Body of pancreas (tissue), 4 donors: ENCODE measurements around the gene MIS12. TPM values are rescaled to one million over a fixed set of nuclear protein-coding genes. Genes with fewer than 3 reads are reported as not detected.

ENCODE experiments used
- ATAC-seq: fragments of 150-250 bp; one replicate; pipeline ENCODE4 v1.9.1; 2016
- DNase-seq, 4 donors: peaks; one replicate each; pipeline ENCODE4 v3.0.0-alpha.2; 2019
- H3K27ac ChIP-seq, 4 donors: fragments of 200-600 bp; sonication (generic); 1 replicate in 3 of 4; 2 replicates in 1 of 4; pipeline versions ENCODE4 v1.5.1 to v1.6.1; 2016 to 2019; ENCODE audit warnings: mild to moderate bottlenecking in 1 of 4, mixed read lengths in 1 of 4, moderate library complexity in 1 of 4
- H3K27me3 ChIP-seq, 2 donors: fragments of 200-600 bp; sonication (generic); one replicate each; pipeline ENCODE4 v1.6.0; 2016; ENCODE audit warnings: mild to moderate bottlenecking in 1 of 2
- H3K36me3 ChIP-seq, 2 donors: fragments of 200-600 bp; sonication (generic); replicated peaks in 1 of 2; 2 replicates each; pipeline ENCODE4 v1.5.1; 2016; ENCODE audit warnings: low read depth in 2 of 2; ENCODE audit not compliant: insufficient read depth in 1 of 2
- H3K4me1 ChIP-seq: fragments of 200-600 bp; sonication (generic); one replicate; pipeline ENCODE4 v1.6.0; 2016
- H3K4me3 ChIP-seq, 2 donors: fragments of 200-600 bp; sonication (generic); 1 replicate in 1 of 2; 2 replicates in 1 of 2; pipeline ENCODE4 v1.5.1; 2016 to 2019
- H3K9me3 ChIP-seq, 3 donors: fragments of 200-600 bp; sonication (generic); 1 replicate in 2 of 3; 2 replicates in 1 of 3; pipeline ENCODE4 v1.5.1; 2016
- POLR2A ChIP-seq, 3 donors: fragments of 450-650 bp; IDR thresholded peaks; one replicate each; pipeline ENCODE4 v1.6.1; 2016; ENCODE audit warnings: antibody characterized with exemption in 3 of 3, mild to moderate bottlenecking in 2 of 3
- WGBS, 2 donors: methylation state at CpG; one replicate each; pipeline ENCODE4 v1.1.5; 2017; 5-methylcytosine and 5-hydroxymethylcytosine counted together
- intact Hi-C: fragments of 100-400 bp; cut with DNase I; formaldehyde crosslinking; loops from one replicate; pipeline ENCODE4 v1.15.1; 2023
- total RNA-seq, 2 donors: library from RNA; depleted of rRNA; stranded (reverse); fragments of >200 nt; gene quantifications; one replicate each; pipeline ENCODE4 v1.1.0, GENCODE V29; 2016
- TF ChIP-seq, protein P1 (sequence below), 7 experiments: fragments of 450-650 bp in 4 of 7; fragments of 200-600 bp in 3 of 7; sonication (generic) in 3 of 7; IDR thresholded peaks; one replicate each; pipeline ENCODE4 v1.5.1; 2016 to 2019; ENCODE audit warnings: antibody characterized with exemption in 7 of 7

MIS12 gene, protein sequence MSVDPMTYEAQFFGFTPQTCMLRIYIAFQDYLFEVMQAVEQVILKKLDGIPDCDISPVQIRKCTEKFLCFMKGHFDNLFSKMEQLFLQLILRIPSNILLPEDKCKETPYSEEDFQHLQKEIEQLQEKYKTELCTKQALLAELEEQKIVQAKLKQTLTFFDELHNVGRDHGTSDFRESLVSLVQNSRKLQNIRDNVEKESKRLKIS
- total RNA-seq = 1 to 10 TPM; 7.9 to 8.6 TPM

DNA sequence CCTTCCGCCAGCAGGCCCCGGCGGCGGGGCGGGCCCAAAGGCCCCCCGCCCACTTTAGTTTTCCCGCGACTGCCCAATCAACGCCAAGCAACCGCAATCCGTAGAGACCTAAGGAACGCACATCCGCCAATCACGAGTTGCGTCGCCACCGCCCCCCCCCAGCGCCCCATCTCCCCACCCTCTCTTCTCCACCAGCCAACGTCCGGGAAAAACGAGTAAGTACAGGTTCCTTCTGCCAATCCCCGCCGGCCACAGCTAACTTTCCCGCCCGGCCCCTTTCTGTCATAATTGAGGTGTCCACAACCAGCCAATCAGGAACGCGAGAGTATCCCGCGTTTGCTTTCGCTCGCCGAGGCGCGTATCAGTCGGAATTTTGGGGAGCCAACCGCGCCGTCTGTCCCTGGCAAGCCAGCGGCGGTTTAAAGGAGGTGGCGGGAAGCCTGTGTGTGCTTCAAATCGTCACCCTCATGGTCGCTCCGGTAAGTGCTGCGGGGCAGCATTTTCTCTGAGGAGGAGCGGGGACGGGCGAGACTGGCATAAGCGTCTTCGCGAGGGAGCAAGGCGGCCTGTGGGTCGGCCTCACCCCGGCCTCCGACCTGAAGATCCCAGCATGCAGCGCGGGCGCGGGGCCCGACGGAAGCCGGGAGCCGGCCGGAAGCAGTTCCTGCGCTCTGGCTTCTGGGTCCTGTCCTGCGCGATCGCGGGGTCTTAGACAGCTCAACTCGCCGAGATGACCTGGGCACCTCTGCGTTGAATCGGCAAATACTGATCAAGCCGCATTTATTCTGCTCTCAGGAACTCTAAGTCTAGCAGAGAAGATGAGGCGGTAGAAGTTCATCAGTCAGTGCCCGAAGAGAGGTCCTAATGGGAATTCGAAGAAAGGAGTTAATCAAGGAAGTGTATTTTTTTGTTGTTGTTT is at the start of gene MIS12:
TSS of gene MIS12 (plus strand) at position 361 of the 919 bp plus-strand sequence. CDS start 2,297 bp downstream, outside the sequence.
- TF ChIP-seq POLR2A (IDR thresholded peaks at IDR 0.05) = peak; percentile 73 to 91 (median 86)
- TF ChIP-seq, protein P1, sequence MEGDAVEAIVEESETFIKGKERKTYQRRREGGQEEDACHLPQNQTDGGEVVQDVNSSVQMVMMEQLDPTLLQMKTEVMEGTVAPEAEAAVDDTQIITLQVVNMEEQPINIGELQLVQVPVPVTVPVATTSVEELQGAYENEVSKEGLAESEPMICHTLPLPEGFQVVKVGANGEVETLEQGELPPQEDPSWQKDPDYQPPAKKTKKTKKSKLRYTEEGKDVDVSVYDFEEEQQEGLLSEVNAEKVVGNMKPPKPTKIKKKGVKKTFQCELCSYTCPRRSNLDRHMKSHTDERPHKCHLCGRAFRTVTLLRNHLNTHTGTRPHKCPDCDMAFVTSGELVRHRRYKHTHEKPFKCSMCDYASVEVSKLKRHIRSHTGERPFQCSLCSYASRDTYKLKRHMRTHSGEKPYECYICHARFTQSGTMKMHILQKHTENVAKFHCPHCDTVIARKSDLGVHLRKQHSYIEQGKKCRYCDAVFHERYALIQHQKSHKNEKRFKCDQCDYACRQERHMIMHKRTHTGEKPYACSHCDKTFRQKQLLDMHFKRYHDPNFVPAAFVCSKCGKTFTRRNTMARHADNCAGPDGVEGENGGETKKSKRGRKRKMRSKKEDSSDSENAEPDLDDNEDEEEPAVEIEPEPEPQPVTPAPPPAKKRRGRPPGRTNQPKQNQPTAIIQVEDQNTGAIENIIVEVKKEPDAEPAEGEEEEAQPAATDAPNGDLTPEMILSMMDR (IDR thresholded peaks at IDR 0.05) = no peak
- H3K4me3 ChIP-seq = peak within 1 kb of the TSS; percentile 78 to 92
- H3K27ac ChIP-seq = peak within 1 kb of the TSS; percentile 97 to 100 (median 99)
- H3K4me1 ChIP-seq = peaks cover 47% of the 10 kb centered on the region
- peaks cover 0 to 14% of the 10 kb centered on the region in 2 donors for H3K36me3 ChIP-seq
- H3K27me3 ChIP-seq = no peaks in the 10 kb centered on the region
- H3K9me3 ChIP-seq = no peaks in the 10 kb centered on the region
- WGBS, 2 donors = 0 to 1% methylated on average over 25 to 76 of the region's 77 CpGs
- intact Hi-C loops = no loop called here
- ATAC-seq = peak; percentile 97
- peak; percentile 98 to 99 (median 98) for DNase-seq

DNA sequence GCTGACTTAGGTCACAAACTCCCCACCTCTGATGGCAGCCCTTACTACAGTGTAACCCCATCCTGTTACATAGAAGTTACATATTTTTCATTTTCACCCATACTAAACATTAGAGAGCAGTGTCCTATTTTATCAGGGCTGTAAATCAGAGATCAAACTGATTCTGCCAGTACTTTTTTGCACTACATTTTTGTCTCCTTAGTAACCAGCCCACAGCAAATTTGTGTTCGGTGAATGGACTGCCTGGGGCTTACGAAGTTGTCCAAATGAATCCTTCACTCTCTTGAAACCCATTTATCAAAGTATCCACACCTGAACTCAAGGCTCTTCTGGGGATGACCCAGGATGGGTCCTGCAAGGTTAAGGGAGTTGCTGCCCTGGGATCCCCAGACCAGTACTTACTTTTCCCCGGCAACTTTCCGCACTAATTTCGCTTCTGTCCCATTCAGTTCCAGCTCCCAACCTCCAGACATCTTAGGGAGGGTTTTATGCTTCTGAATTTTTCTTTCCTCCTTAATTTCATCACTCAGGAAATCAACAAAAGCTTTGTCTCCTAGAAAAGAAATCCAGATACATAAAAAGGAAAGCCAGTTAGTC is 48.5 kb upstream of the MIS12 start:
- Histone ChIP-seq H3K9me3 (no peaks in the 10 kb centered on the region), H3K36me3 (peaks cover 0 to 20% of the 10 kb centered on the region in 2 donors), H3K27ac (peak overlapping the region in 2 of 4 donors; percentile 53 to 84), H3K4me1 (peaks cover 24% of the 10 kb centered on the region), H3K4me3 (peak overlapping the region in 1 of 2 donors; percentile 83), H3K27me3 (no peaks in the 10 kb centered on the region)
- no peak for DNase-seq
- WGBS, 2 donors = 43 to 63% methylated on average over 5 of the region's 5 CpGs
- no peak for ATAC-seq
- no peak for TF ChIP-seq POLR2A (IDR thresholded peaks at IDR 0.05)
- TF ChIP-seq, protein P1 (IDR thresholded peaks at IDR 0.05) = no peak
- intact Hi-C loops = loop anchor here (10.0 kb wide), 1 partner anchor 183 kb away; no protein-coding TSS in a partner anchor

DNA sequence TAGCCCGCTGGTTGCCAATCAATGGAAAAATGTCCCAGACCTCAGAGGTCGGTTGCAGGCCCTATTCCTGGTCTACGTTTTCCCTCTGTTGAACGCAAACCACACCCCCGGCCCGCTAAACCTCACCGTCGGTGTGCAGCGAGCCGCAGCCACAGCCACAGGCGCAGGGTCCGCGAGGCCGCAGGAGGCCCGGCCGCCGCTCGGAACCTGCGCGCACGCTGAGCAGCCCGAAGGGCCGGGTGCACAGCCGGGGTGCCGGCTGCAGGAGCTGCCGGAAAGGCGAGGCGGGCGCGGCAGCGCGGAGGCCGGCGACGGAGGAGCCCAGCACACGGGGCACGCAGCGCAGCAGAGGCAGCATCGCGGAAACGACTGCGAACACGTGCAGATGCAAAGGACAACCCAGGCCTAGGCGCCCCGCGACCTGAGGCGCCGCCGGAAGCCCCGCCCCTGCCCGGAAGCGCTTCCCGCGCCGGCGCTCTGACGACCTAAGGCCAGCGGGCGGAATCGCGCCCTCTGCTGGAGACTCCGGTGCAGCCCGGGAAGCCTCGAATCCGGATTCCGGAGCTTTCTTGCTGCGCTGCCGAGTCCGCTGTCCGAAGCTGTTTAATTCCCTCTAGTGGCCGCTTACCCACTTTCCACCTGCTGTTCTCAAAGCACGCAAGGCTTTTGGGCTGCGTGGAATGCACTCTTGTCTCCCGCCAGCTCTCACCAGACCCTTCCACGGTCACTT is 47.5 kb upstream of the MIS12 start, which contains the start of gene C1QBP:
TSS of gene C1QBP (minus strand) at position 440 of the 730 bp plus-strand sequence. CDS start at position 358, 82 bp downstream.
- Histone ChIP-seq H3K9me3 (no peaks in the 10 kb centered on the region), H3K4me1 (peaks cover 24% of the 10 kb centered on the region), H3K36me3 (peaks cover 0 to 15% of the 10 kb centered on the region in 2 donors), H3K27me3 (no peaks in the 10 kb centered on the region), H3K4me3 (peak within 1 kb of the TSS; percentile 56 to 83), H3K27ac (peak within 1 kb of the TSS in 3 of 4 donors; percentile 58 to 84 (median 76))
- TF ChIP-seq, protein P1 (IDR thresholded peaks at IDR 0.05) = peak; percentile 99 to 100 (median 99)
- TF ChIP-seq POLR2A (IDR thresholded peaks at IDR 0.05) = peak in 2 of 3 donors; percentile 59 to 67
- 1% methylated on average over 19 to 75 of the region's 75 CpGs for WGBS, 2 donors
- DNase-seq (peak; percentile 92 to 95 (median 94)), ATAC-seq (peak; percentile 97)
- intact Hi-C loops = loop anchor here (10.0 kb wide), 1 partner anchor 184 kb away; no protein-coding TSS in a partner anchor

DNA sequence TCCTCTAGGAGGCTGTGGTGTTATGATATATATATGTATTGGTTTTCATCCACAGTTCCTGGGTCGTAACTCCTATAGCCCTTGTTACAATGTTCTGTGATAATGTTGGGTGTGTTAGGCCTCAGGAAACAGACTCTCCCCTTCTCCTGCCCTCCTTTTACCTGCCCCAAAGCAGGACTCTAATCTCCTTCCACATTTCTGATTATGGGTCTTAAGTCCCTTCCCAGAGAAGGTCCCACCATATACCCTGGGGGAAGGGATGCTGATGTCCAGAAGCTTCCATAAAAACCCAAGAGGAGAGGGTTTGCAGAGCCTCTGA is 47.0 kb upstream of the MIS12 start:
- Histone ChIP-seq H3K4me1 (peaks cover 24% of the 10 kb centered on the region), H3K9me3 (no peaks in the 10 kb centered on the region), H3K27me3 (no peaks in the 10 kb centered on the region), H3K36me3 (peaks cover 0 to 16% of the 10 kb centered on the region in 2 donors), H3K4me3 (no peak overlapping the region), H3K27ac (peak overlapping the region in 3 of 4 donors; percentile 58 to 84 (median 76))
- 4 to 9% methylated on average over 1 of the region's 1 CpG for WGBS, 2 donors
- TF ChIP-seq, protein P1 (IDR thresholded peaks at IDR 0.05) = no peak
- no peak for TF ChIP-seq POLR2A (IDR thresholded peaks at IDR 0.05)
- intact Hi-C loops = loop anchor here (10.0 kb wide), 1 partner anchor 185 kb away; no protein-coding TSS in a partner anchor
- ATAC-seq (no peak), DNase-seq (no peak)
